SU-DHL-6 (cell line): ENCODE measurements around the gene WWP2.

Source experiments
- H2AFZ ChIP-seq: fragments of 200-600 bp; sonication (generic); 2 replicates; pipeline ENCODE4 v1.6.1; 2014; ENCODE audit warnings: low read depth, mild to moderate bottlenecking, moderate library complexity, mixed read lengths, antibody characterized with exemption, low read length; ENCODE audit not compliant: severe bottlenecking
- H3F3A ChIP-seq: fragments of 200-600 bp; shearing (Covaris generic); 2 replicates; pipeline ENCODE4 v1.6.0; 2016; ENCODE audit warnings: antibody characterized with exemption, mild to moderate bottlenecking; ENCODE audit not compliant: insufficient read depth
- H3K27ac ChIP-seq: fragments of 200-600 bp; sonication (generic); 2 replicates; pipeline ENCODE4 v1.5.1; 2016; ENCODE audit warnings: low read depth, mild to moderate bottlenecking, low read length, moderate library complexity, mixed read lengths
- H3K27me3 ChIP-seq: fragments of 200-600 bp; sonication (generic), shearing (Covaris generic); 2 replicates; pipeline ENCODE4 v1.6.0; 2014; ENCODE audit warnings: mild to moderate bottlenecking, low read length
- H3K36me3 ChIP-seq: fragments of 200-600 bp; sonication (generic); 2 replicates; pipeline ENCODE4 v1.6.1; 2014; ENCODE audit warnings: mild to moderate bottlenecking, low read length, mixed read lengths
- H3K4me2 ChIP-seq: fragments of 300-600, 200-600 bp; shearing (Covaris generic), sonication (generic); 2 replicates; pipeline ENCODE4 v1.6.0; 2014; ENCODE audit warnings: low read length, low read depth, mild to moderate bottlenecking; ENCODE audit not compliant: poor library complexity, severe bottlenecking
- H3K4me3 ChIP-seq: fragments of 200-600 bp; sonication (generic); 2 replicates; pipeline ENCODE4 v1.5.1; 2014; ENCODE audit warnings: antibody characterized with exemption, low read length, mild to moderate bottlenecking, mixed read lengths; ENCODE audit not compliant: insufficient read depth, poor library complexity, severe bottlenecking
- H3K79me2 ChIP-seq: fragments of 200-600 bp; sonication (generic); 2 replicates; pipeline ENCODE4 v1.6.1; 2014; ENCODE audit warnings: mild to moderate bottlenecking, low read length, moderate library complexity; ENCODE audit not compliant: insufficient read depth
- H3K9ac ChIP-seq: fragments of 200-600 bp; sonication (generic); 2 replicates; pipeline ENCODE4 v1.7.0; 2014; ENCODE audit warnings: mild to moderate bottlenecking, low read length
- H3K9me2 ChIP-seq: fragments of 200-600 bp; sonication (generic); replicated peaks from 2 replicates; pipeline ENCODE4 v1.6.1; 2014; ENCODE audit warnings: low read length; ENCODE audit not compliant: insufficient read depth
- H3K9me3 ChIP-seq: fragments of 200-600 bp; sonication (generic); 2 replicates; pipeline ENCODE4 v1.6.1; 2014; ENCODE audit warnings: low read length, mixed read lengths; ENCODE audit not compliant: insufficient read depth
- H4K20me1 ChIP-seq: fragments of 200-600 bp; sonication (generic); 2 replicates; pipeline ENCODE4 v1.6.1; 2014; ENCODE audit warnings: low read depth, mild to moderate bottlenecking, antibody characterized with exemption, low read length, moderate library complexity, mixed read lengths
- CTCF ChIP-seq: fragments of 200-600 bp; sonication (generic); IDR thresholded peaks from one replicate; pipeline ENCODE4 v1.5.1; 2017; ENCODE audit warnings: antibody characterized with exemption, mild to moderate bottlenecking, low read length, moderate library complexity; ENCODE audit not compliant: insufficient read depth, poor library complexity, severe bottlenecking
- EZH2phosphoT487 ChIP-seq: fragments of 200-600 bp; sonication (generic), shearing (Covaris generic); conservative IDR thresholded peaks from 2 replicates; pipeline ENCODE4 v1.6.1; 2018; ENCODE audit warnings: mild to moderate bottlenecking, antibody characterized with exemption, low read length, moderate library complexity, mixed read lengths

The WWP2 gene

DNA sequence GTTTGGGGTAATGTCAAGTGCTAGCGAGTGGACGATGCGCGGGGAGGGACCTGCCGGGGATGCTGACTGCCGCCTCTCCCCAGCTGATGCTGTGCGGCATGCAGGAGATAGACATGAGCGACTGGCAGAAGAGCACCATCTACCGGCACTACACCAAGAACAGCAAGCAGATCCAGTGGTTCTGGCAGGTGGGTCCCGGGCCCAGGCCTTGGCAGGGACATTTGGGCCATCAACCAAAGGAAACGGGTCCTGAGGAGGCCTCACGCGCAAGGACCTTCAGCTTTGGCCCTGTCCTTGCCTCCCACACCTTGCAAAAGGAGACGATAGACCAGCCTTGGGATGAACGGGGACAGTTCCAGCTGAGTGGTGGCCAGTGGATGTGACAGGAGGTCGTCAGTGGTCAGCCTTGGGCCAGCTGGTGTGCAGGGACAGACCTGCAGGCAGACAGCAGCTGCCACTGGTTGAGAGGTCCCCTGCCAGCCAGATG is 175.4 kb downstream of the WWP2 start:
- Histone ChIP-seq H3K27ac (no peak overlapping the region), H2AFZ (no peak overlapping the region), H3K79me2 (no peaks in the 10 kb centered on the region), H3K9me3 (no peaks in the 10 kb centered on the region), H3K4me3 (no peak overlapping the region), H3K27me3 (no peaks in the 10 kb centered on the region), H3K36me3 (no peaks in the 10 kb centered on the region), H4K20me1 (no peaks in the 10 kb centered on the region), H3K4me2 (no peak overlapping the region), H3K9me2 (no peaks in the 10 kb centered on the region), H3K9ac (no peak overlapping the region), H3F3A (no peaks in the 10 kb centered on the region)
- TF ChIP-seq CTCF (no peak), EZH2phosphoT487 (no peak)

DNA sequence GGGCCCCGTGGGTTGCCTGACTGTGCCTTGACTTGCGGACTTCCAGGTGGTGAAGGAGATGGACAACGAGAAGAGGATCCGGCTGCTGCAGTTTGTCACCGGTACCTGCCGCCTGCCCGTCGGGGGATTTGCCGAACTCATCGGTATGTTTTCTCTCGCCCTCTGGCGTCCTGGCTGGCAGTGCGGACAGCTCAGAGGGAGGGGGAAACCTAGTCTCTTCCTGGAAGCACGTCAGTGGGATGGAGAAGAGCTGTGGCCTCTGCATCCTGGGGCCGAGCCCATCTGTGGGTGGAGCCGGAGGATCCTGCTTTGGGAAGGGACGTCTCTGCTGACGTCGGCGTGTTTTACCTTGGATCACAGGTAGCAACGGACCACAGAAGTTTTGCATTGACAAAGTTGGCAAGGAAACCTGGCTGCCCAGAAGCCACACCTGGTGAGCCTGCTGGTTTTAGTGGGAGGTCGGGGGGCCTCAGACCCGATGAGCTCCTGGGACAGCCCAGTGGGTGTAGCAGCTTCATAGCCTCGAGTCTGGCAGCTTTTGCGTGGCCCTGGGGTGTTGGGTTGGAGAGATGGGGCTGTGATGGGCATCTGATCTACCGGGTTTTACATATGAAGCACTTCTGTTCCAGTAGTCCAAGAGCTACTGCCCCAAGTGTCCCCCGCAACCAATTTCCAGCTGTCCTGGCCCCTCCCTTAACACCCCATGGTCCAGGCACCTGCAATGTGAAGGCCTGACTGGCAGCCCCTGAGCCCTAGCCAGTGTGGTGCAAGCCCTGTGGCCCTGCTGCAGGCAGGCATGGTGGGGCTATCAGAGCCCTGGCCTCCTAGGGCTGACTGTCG is 177.1 kb downstream of the WWP2 start:
- no peaks in the 10 kb centered on the region for H4K20me1 ChIP-seq
- no peaks in the 10 kb centered on the region for H3K9me3 ChIP-seq
- H3K36me3 ChIP-seq = no peaks in the 10 kb centered on the region
- no peaks in the 10 kb centered on the region for H3K27me3 ChIP-seq
- no peak for TF ChIP-seq CTCF
- TF ChIP-seq EZH2phosphoT487 = no peak
- no peak overlapping the region for H3K9ac ChIP-seq
- no peaks in the 10 kb centered on the region for H3K9me2 ChIP-seq
- no peak overlapping the region for H3K4me2 ChIP-seq
- no peaks in the 10 kb centered on the region for H3F3A ChIP-seq
- H3K27ac ChIP-seq = no peak overlapping the region
- no peak overlapping the region for H2AFZ ChIP-seq
- no peaks in the 10 kb centered on the region for H3K79me2 ChIP-seq
- H3K4me3 ChIP-seq = no peak overlapping the region

- Histone ChIP-seq H2AFZ (no peak overlapping the region), H3K4me2 (no peak overlapping the region), H3K9me3 (no peaks in the 10 kb centered on the region), H3K36me3 (no peaks in the 10 kb centered on the region), H3K4me3 (no peak overlapping the region), H3K9ac (no peak overlapping the region), H3K27ac (no peak overlapping the region), H3K27me3 (no peaks in the 10 kb centered on the region), H4K20me1 (no peaks in the 10 kb centered on the region), H3K9me2 (no peaks in the 10 kb centered on the region), H3K79me2 (no peaks in the 10 kb centered on the region), H3F3A (no peaks in the 10 kb centered on the region)
- no peak for TF ChIP-seq CTCF
- TF ChIP-seq EZH2phosphoT487 = no peak
Measured at GRCh38 chr16:69939821-69940585, 177.9 kb downstream of the WWP2 start.
